Cardiac septum (tissue), 1 donor: ENCODE data around the gene KRT79. TPM values are rescaled to one million over a fixed set of nuclear protein-coding genes. Genes with fewer than 3 reads are reported as not detected.

Source experiments
- DNase-seq: peaks from one replicate; pipeline ENCODE4 v3.0.0-alpha.2; 2020; ENCODE audit warnings: low spot score
- intact Hi-C: fragments of 100-400 bp; cut with DNase I; formaldehyde crosslinking; loops from one replicate; pipeline ENCODE4 v1.14.0; 2022
- total RNA-seq: library from RNA; stranded (reverse); fragmentation: NEBNext Ultra II Directional; extraction: Animal tissue kit (Norgen Biotek cat#: 25700); gene quantifications from one replicate; pipeline ENCODE4 v1.2.1, GENCODE V29; 2021
- donor health status: DM: no; HTN: no; CAD: no.

Gene KRT79
- total RNA-seq, 1 donor from 2014 or later, result not detected

GRCh38 chr12:52823761-52824450 is 10.2 kb downstream of the KRT79 start:
- intact Hi-C loops, result no loop called here
- DNase-seq, result no peak

DNA sequence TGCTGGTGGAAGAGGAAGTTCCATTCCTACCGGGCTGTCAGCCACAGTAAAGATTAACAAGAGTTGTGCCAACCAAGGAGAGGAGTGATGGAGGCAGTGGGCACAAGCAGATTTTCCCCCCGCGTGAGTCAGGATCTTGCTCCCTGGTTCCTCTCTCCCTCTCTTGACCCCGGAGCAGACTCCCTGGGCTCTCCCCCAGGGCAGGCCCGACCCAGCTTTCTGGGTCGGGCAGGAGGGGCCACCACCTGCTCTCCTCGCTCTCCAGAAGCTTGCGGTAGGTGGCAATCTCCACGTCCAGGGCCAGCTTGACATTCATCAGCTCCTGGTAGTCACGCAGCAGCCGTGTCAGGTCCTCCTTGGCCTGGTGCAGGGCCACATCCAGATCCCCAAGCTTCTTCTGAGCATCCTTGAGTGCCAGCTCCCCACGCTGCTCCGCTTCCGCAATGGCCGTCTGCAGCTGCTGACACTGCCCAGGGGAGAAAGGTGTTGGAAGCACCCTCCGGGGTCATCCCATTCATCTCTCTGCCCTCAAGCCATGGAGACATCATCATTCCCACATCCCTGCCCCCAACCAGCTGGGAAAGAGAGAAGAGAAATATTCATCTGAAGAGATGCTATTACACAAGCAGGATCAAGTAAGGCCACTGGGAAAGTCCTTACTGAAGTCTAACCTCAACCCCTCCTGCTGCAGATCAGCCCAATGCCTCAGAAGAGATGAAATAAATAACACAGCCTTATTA is 11.2 kb downstream of the KRT79 start:
- no peak for DNase-seq

DNA sequence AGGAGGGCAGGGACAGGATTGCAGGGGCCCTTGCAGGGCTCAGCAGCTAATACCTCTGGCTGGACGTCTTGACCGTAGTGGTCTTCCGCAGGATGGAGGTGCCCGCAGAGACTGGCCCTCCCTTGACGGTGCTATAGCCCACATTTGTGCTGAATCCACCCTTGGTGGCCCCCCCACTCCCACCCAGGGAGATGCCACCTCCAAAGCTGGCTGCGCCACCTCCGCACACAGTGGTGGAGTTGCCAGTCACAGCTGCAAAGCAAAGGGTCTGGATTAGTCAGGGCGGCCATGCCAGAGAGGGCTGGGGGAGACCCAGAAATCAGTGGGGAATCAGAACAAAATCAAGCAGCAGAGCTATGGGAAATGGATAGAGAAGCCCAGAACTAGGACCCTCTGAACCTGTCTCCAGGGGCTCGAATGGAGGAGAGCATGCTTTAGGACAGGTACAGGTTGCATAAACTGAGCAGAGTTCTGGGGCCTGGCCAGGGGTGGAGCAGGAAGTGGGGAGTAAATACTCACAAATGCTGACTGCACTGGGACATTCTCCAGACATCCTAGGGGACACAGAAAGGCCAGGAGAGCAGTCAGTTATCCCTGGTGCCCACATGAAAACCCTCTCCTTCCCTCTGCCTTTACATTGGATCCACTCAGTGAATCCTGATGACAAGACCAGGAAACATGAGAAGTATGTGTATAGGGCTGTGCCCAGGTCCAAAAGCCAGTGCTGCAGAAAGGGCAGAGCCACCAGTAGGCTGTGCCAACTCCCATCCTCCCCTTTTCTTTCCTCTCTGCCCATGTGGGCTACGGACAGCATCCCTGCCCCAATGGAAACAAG is 12.1 kb downstream of the KRT79 start:
- intact Hi-C loops, result no loop called here
- no peak for DNase-seq

More for the DNA sequence above, 11.2 kb downstream of the KRT79 start:
- intact Hi-C loops, result no loop called here

DNA sequence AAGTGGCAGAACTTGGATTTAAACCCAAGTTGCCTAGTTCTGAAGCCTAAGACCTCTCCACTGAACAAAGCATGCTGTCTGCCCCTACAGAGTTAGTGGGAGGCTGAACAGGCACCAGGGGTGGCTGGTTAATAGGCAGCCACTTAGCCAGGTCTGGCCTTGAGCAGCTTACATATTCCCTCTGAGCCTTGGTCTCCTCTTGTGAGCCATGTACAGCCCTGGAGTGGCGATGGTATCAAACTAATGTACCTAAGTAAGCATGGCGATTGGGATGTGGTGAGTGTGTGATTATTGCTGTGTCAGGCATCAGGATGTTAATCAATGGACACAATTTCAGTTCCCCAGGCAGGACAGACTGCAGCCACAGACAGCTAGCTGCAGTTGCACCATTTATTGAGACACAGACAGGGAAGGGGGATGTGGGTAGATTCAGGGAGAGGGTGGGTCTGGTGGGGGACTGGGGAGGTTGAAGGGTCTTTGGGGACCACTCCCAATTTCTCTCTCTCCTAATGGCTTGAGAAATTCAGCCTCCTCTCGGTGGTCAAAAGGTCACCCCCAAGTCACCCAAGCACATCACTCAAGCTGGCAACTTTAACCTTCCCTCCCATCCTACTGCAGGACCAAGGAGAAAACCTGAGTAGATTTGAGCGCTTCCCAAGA is 12.9 kb downstream of the KRT79 start:
- intact Hi-C loops, result no loop called here
- no peak for DNase-seq

GRCh38 chr12:52820521-52820920 is 13.6 kb downstream of the KRT79 start:
- DNase-seq, result no peak
- intact Hi-C loops, result no loop called here

GRCh38 chr12:52819731-52820510 is 14.2 kb downstream of the KRT79 start:
- intact Hi-C loops, result no loop called here

DNA sequence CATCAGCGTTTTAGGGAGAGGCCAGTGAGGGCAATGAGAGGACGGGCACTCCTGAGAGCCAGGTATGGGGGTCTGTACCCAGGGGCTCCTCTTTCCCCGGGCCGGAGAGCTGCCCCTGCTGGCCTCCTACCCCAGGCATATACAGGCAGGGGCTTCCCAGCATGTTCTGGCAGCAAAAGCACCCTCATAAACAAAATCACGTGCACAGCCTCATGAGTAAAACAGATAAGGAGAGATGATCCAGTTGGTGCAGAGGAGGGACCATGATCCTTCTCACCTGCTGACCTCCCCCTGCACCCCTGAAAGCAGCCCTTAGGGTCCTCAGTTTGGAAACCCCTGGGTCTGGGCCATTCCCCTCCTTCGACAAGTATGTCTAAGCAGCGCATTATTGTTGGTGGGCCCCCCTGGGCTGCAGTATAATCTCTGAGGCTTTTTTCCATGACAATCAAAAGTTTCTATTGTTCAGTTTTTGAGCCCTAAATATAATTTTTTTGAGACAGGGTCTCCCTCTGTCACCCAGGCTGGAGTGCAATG is 15.2 kb downstream of the KRT79 start:
- no peak for DNase-seq
- intact Hi-C loops, result no loop called here

More at GRCh38 chr12:52819731-52820510, 14.2 kb downstream of the KRT79 start:
- DNase-seq, result no peak

- DNase-seq, result no peak
- intact Hi-C loops, result no loop called here
Observed at GRCh38 chr12:52818388-52818787, 15.7 kb downstream of the KRT79 start.

GRCh38 chr12:52817699-52818238 is 16.3 kb downstream of the KRT79 start:
- intact Hi-C loops, result no loop called here

GRCh38 chr12:52817003-52817698 is 17.0 kb downstream of the KRT79 start:
- intact Hi-C loops, result no loop called here
- DNase-seq, result no peak

More at GRCh38 chr12:52817699-52818238, 16.3 kb downstream of the KRT79 start:
- DNase-seq, result no peak

- DNase-seq, result no peak
- intact Hi-C loops, result no loop called here
Observed at GRCh38 chr12:52815676-52816588, 18.2 kb downstream of the KRT79 start.

GRCh38 chr12:52815161-52815560 is 18.9 kb downstream of the KRT79 start:
- intact Hi-C loops, result no loop called here
- DNase-seq, result no peak

DNA sequence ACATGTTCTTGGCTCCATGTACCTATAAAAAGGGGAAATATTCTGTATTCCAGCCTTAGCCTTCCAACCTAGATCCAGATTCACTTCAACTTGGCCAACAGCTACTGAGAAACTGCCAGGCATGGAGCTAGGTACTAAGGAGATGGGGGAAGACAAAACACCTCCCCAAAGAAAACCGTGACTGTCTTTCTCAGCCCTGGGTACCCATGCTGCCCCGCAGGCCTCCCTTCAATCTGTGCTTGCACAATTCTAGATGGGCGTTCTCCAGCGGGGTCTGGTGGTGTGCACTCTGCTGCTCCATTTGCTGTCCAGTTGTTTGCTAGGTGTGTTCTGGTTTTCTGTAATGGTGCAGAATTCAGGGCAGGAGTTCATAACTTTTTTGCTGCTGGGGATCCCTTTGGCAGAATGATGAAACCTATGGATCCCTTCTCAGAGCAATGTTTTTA is 19.4 kb downstream of the KRT79 start:
- intact Hi-C loops, result no loop called here
- no peak for DNase-seq

- no peak for DNase-seq
- intact Hi-C loops, result no loop called here
Observed at GRCh38 chr12:52813885-52814709, 20.0 kb downstream of the KRT79 start, which contains the start of gene KRT4. Gene KRT4 (minus strand): TSS chr12:52814116. CDS start chr12:52814058, 58 bp downstream.

DNA sequence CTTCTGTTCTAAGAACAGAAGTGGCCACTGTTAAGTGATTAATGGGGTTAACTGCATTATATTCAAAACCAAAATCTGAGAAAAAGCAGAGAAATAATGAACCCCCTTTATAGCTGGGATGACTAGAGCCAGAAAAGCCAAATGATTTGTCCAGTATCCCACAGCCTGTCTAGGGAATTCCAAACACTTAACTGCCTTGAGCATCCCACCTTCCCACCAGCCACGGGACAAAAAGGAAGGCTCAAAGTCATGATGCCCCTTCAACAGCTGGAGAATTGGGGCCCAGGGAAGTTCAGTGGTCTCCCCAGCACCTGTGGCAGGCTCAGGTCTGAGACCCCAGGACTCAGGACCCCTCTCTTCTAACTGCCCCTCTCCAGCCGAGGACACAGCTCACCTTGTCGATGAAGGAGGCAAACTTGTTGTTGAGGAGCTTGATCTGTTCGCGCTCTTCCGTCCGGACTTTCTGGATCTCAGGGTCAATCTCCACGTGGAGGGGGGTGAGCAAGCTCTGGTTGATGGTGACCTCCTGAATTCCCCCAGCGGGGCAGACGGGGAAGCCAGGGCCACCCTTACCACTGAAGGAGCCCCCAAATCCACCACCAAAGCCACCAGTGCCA is 20.8 kb downstream of the KRT79 start:
- no peak for DNase-seq
- intact Hi-C loops, result no loop called here
